Breast epithelium (tissue), 4 donors: ENCODE measurements around the gene MDM4. TPM values are rescaled to one million over a fixed set of nuclear protein-coding genes. Genes with fewer than 3 reads are reported as not detected.

ENCODE experiments used
- DNase-seq, 2 donors: peaks; one replicate each; pipeline ENCODE4 v3.0.0-alpha.2; 2019; ENCODE audit warnings: low spot score in 2 of 2
- H3K27ac ChIP-seq, 2 donors: fragments of 200-600 bp; sonication (generic) in 1 of 2; one replicate each; pipeline ENCODE4 v1.5.1; 2016 to 2019; ENCODE audit warnings: mild to moderate bottlenecking in 1 of 2
- H3K27me3 ChIP-seq, 2 donors: fragments of 200-600 bp; sonication (generic) in 1 of 2; one replicate each; pipeline versions ENCODE4 v1.5.1 to v1.6.0; 2017 to 2019; ENCODE audit warnings: control low read depth in 1 of 2, mild to moderate bottlenecking in 1 of 2
- H3K36me3 ChIP-seq: fragments of 200-600 bp; one replicate; pipeline ENCODE4 v1.5.1; 2019
- H3K4me1 ChIP-seq, 2 donors: fragments of 200-600 bp; sonication (generic); one replicate each; pipeline ENCODE4 v1.5.1; 2016 to 2019; ENCODE audit warnings: control low read depth in 1 of 2
- H3K4me3 ChIP-seq, 3 donors: fragments of 200-600 bp; sonication (generic); 1 replicate in 2 of 3; 2 replicates in 1 of 3; pipeline ENCODE4 v1.5.1; 2016 to 2019; ENCODE audit warnings: mild to moderate bottlenecking in 3 of 3, moderate library complexity in 2 of 3
- H3K9me3 ChIP-seq, 2 donors: fragments of 200-600 bp; sonication (generic) in 1 of 2; one replicate each; pipeline ENCODE4 v1.5.1; 2016 to 2019; ENCODE audit warnings: control low read depth in 1 of 2
- CTCF ChIP-seq, 3 donors: fragments of 450-650 bp; IDR thresholded peaks; one replicate each; pipeline ENCODE4 v1.5.1; 2016 to 2017; ENCODE audit warnings: antibody characterized with exemption in 3 of 3, mild to moderate bottlenecking in 3 of 3, moderate library complexity in 3 of 3
- POLR2A ChIP-seq: fragments of 450-650 bp; IDR thresholded peaks from one replicate; pipeline ENCODE4 v1.6.1; 2016; ENCODE audit warnings: antibody characterized with exemption, mild to moderate bottlenecking, moderate library complexity
- POLR2AphosphoS5 ChIP-seq, 3 donors: sonication (generic); formaldehyde crosslinking; IDR thresholded peaks; one replicate each; pipeline ENCODE4 v1.6.1; 2017; ENCODE audit warnings: antibody characterized with exemption in 3 of 3
- intact Hi-C: fragments of 100-400 bp; cut with DNase I; formaldehyde crosslinking; loops from one replicate; pipeline ENCODE4 v1.15.1; 2023; ENCODE audit warnings: low total_unique reads
- total RNA-seq, 3 donors: library from RNA; depleted of rRNA; stranded (reverse); fragments of >200 nt; gene quantifications; one replicate each; pipeline ENCODE4 v1.1.0, GENCODE V29; 2016

The MDM4 gene
- total RNA-seq, 3 donors from 2014 or later = 63.5 to 128 (median 103) TPM

GRCh38 chr1:204575221-204576190 is 59.3 kb downstream of the MDM4 start:
- intact Hi-C loops = no loop called here
- no peak for DNase-seq
- H3K9me3 ChIP-seq = no peaks in the 10 kb centered on the region
- no peak overlapping the region for H3K27ac ChIP-seq
- H3K27me3 ChIP-seq = no peaks in the 10 kb centered on the region
- no peak overlapping the region for H3K4me3 ChIP-seq
- no peak for TF ChIP-seq POLR2AphosphoS5 (IDR thresholded peaks at IDR 0.05)
- TF ChIP-seq CTCF (IDR thresholded peaks at IDR 0.05) = no peak
- no peak for TF ChIP-seq POLR2A
- H3K4me1 ChIP-seq = no peaks in the 10 kb centered on the region
- no peaks in the 10 kb centered on the region for H3K36me3 ChIP-seq

GRCh38 chr1:204576422-204576821 is 60.2 kb downstream of the MDM4 start:
- no peak overlapping the region for H3K27ac ChIP-seq
- no peaks in the 10 kb centered on the region for H3K36me3 ChIP-seq
- DNase-seq = no peak
- no peaks in the 10 kb centered on the region for H3K4me1 ChIP-seq
- H3K27me3 ChIP-seq = no peaks in the 10 kb centered on the region
- no peak overlapping the region for H3K4me3 ChIP-seq
- intact Hi-C loops = no loop called here
- H3K9me3 ChIP-seq = no peaks in the 10 kb centered on the region
- TF ChIP-seq CTCF (IDR thresholded peaks at IDR 0.05) (no peak), POLR2AphosphoS5 (IDR thresholded peaks at IDR 0.05) (no peak), POLR2A (no peak)

GRCh38 chr1:204577794-204578478 is 61.7 kb downstream of the MDM4 start:
- no peak for TF ChIP-seq CTCF (IDR thresholded peaks at IDR 0.05)
- TF ChIP-seq POLR2AphosphoS5 (IDR thresholded peaks at IDR 0.05) = no peak
- TF ChIP-seq POLR2A = no peak
- Histone ChIP-seq H3K27ac (peak overlapping the region in 1 of 2 donors; percentile 63), H3K36me3 (no peaks in the 10 kb centered on the region), H3K4me1 (no peaks in the 10 kb centered on the region), H3K4me3 (no peak overlapping the region), H3K9me3 (no peaks in the 10 kb centered on the region), H3K27me3 (no peaks in the 10 kb centered on the region)
- intact Hi-C loops = no loop called here
- DNase-seq = no peak

GRCh38 chr1:204578867-204579664 is 62.9 kb downstream of the MDM4 start:
- Histone ChIP-seq H3K4me1 (peaks cover 0 to under 1% of the 10 kb centered on the region in 2 donors), H3K27ac (peak overlapping the region; percentile 63 to 76), H3K36me3 (no peaks in the 10 kb centered on the region), H3K9me3 (no peaks in the 10 kb centered on the region), H3K27me3 (no peaks in the 10 kb centered on the region), H3K4me3 (peak overlapping the region; percentile 36 to 62 (median 40))
- intact Hi-C loops = no loop called here
- DNase-seq = no peak
- TF ChIP-seq POLR2AphosphoS5 (IDR thresholded peaks at IDR 0.05) = no peak
- TF ChIP-seq CTCF (IDR thresholded peaks at IDR 0.05) = no peak
- TF ChIP-seq POLR2A = no peak
